ENCODE measurements around the gene SHC2.
"Not testable (repeated sequence)": the region's sequence is repeated elsewhere in the genome, so short reads cannot be mapped to it uniquely, and the experiment has no call there.

Gene SHC2

GRCh38 chr19:388691-389090 lies 72.1 kb downstream of the SHC2 start:
- Histone ChIP-seq H3K4me1 (ENCODE audit: insufficient read depth, low read length, poor library complexity, severe bottlenecking) (no peaks in the 10 kb centered on the region), H3K27me3 (ENCODE audit: insufficient read depth, low read length, poor library complexity, severe bottlenecking) (no peaks in the 10 kb centered on the region), H3K4me3 (ENCODE audit: low read length, poor library complexity, severe bottlenecking) (no peak overlapping the region), H4K20me1 (ENCODE audit: insufficient read depth, low read length, poor library complexity, severe bottlenecking) (no peaks in the 10 kb centered on the region), H3K36me3 (ENCODE audit: insufficient read depth, low read length) (no peaks in the 10 kb centered on the region), H3F3A (ENCODE audit: low read depth) (no peaks in the 10 kb centered on the region), H3K79me2 (ENCODE audit: insufficient read depth, low read length) (no peaks in the 10 kb centered on the region), H3K9me3 (ENCODE audit: insufficient read depth, low read depth, low read length) (peaks cover 17% of the 10 kb centered on the region; the same call in 1 of the 2 replicates), H2AFZ (ENCODE audit: low read length) (no peak overlapping the region), H3K4me2 (ENCODE audit: low read depth, low read length, poor library complexity, severe bottlenecking) (no peak overlapping the region), H3K9ac (ENCODE audit: low read depth, low read length, poor library complexity, severe bottlenecking) (no peak overlapping the region), H3K9me2 (replicated peaks; ENCODE audit: low read depth, low read length) (no peaks in the 10 kb centered on the region)
- TF ChIP-seq CTCF (conservative IDR thresholded peaks at IDR 0.05; ENCODE audit: low read length), result no peak
- TF ChIP-seq EZH2phosphoT487 (IDR thresholded peaks at IDR 0.05; ENCODE audit: borderline replicate concordance), result no peak

- no peak overlapping the region for H3K9ac ChIP-seq (ENCODE audit: low read depth, low read length, poor library complexity, severe bottlenecking)
- no peak for TF ChIP-seq EZH2phosphoT487 (IDR thresholded peaks at IDR 0.05; ENCODE audit: borderline replicate concordance)
- TF ChIP-seq CTCF (conservative IDR thresholded peaks at IDR 0.05; ENCODE audit: low read length), result no peak
- H3K27me3 ChIP-seq (ENCODE audit: insufficient read depth, low read length, poor library complexity, severe bottlenecking), result no peaks in the 10 kb centered on the region
- peaks cover 4% of the 10 kb centered on the region for H3K4me1 ChIP-seq (ENCODE audit: insufficient read depth, low read length, poor library complexity, severe bottlenecking)
- no peaks in the 10 kb centered on the region for H3K79me2 ChIP-seq (ENCODE audit: insufficient read depth, low read length)
- H3K36me3 ChIP-seq (ENCODE audit: insufficient read depth, low read length), result no peaks in the 10 kb centered on the region
- no peak overlapping the region for H3K4me2 ChIP-seq (ENCODE audit: low read depth, low read length, poor library complexity, severe bottlenecking)
- no peak overlapping the region for H2AFZ ChIP-seq (ENCODE audit: low read length)
- H4K20me1 ChIP-seq (ENCODE audit: insufficient read depth, low read length, poor library complexity, severe bottlenecking), result no peaks in the 10 kb centered on the region
- no peaks in the 10 kb centered on the region for H3K9me2 ChIP-seq (replicated peaks; ENCODE audit: low read depth, low read length)
- H3F3A ChIP-seq (ENCODE audit: low read depth), result no peaks in the 10 kb centered on the region
- H3K4me3 ChIP-seq (ENCODE audit: low read length, poor library complexity, severe bottlenecking), result no peak overlapping the region
- H3K9me3 ChIP-seq (ENCODE audit: insufficient read depth, low read depth, low read length), result peaks cover 15% of the 10 kb centered on the region; the same call in 1 of the 2 replicates
Observed at GRCh38 chr19:387777-388176, 73.1 kb downstream of the SHC2 start.

- not testable (repeated sequence) for H3K9me2 ChIP-seq (replicated peaks; ENCODE audit: low read depth, low read length); H4K20me1 ChIP-seq (ENCODE audit: insufficient read depth, low read length, poor library complexity, severe bottlenecking); H3K4me1 ChIP-seq (ENCODE audit: insufficient read depth, low read length, poor library complexity, severe bottlenecking); H3F3A ChIP-seq (ENCODE audit: low read depth); H3K4me2 ChIP-seq (ENCODE audit: low read depth, low read length, poor library complexity, severe bottlenecking); H3K4me3 ChIP-seq (ENCODE audit: low read length, poor library complexity, severe bottlenecking); H2AFZ ChIP-seq (ENCODE audit: low read length); H3K79me2 ChIP-seq (ENCODE audit: insufficient read depth, low read length); H3K9ac ChIP-seq (ENCODE audit: low read depth, low read length, poor library complexity, severe bottlenecking); H3K36me3 ChIP-seq (ENCODE audit: insufficient read depth, low read length); H3K27me3 ChIP-seq (ENCODE audit: insufficient read depth, low read length, poor library complexity, severe bottlenecking); H3K9me3 ChIP-seq (ENCODE audit: insufficient read depth, low read depth, low read length)
Observed at GRCh38 chr19:386632-387301, 74.1 kb downstream of the SHC2 start.

GRCh38 chr19:386189-386588 lies 74.6 kb downstream of the SHC2 start:
- H3K9ac ChIP-seq (ENCODE audit: low read depth, low read length, poor library complexity, severe bottlenecking); H3K4me2 ChIP-seq (ENCODE audit: low read depth, low read length, poor library complexity, severe bottlenecking); H3K9me3 ChIP-seq (ENCODE audit: insufficient read depth, low read depth, low read length); H4K20me1 ChIP-seq (ENCODE audit: insufficient read depth, low read length, poor library complexity, severe bottlenecking); H2AFZ ChIP-seq (ENCODE audit: low read length); H3K36me3 ChIP-seq (ENCODE audit: insufficient read depth, low read length); H3K9me2 ChIP-seq (replicated peaks; ENCODE audit: low read depth, low read length); H3K79me2 ChIP-seq (ENCODE audit: insufficient read depth, low read length); H3K27me3 ChIP-seq (ENCODE audit: insufficient read depth, low read length, poor library complexity, severe bottlenecking); H3K4me3 ChIP-seq (ENCODE audit: low read length, poor library complexity, severe bottlenecking); H3K4me1 ChIP-seq (ENCODE audit: insufficient read depth, low read length, poor library complexity, severe bottlenecking); H3F3A ChIP-seq (ENCODE audit: low read depth): not testable (repeated sequence)

Data from Loucy (cell line).